ENCODE results near the gene AP5M1. TPM values are rescaled to one million over a fixed set of nuclear protein-coding genes. Genes with fewer than 3 reads are reported as not detected.

The AP5M1 gene
- total RNA-seq, 1 experiment from 2014 or later = 28.3 TPM

- Histone ChIP-seq H4K20me1 (ENCODE audit: insufficient read depth) (peaks cover 4% of the 10 kb centered on the region), H3K27me3 (ENCODE audit: insufficient read depth, low read depth) (no peaks in the 10 kb centered on the region), H3K4me2 (no peak overlapping the region), H3K4me3 (no peak overlapping the region), H2AFZ (no peak overlapping the region), H3K27ac (no peak overlapping the region), H3K79me2 (ENCODE audit: low read depth) (peaks cover 36% of the 10 kb centered on the region), H3K36me3 (ENCODE audit: low read depth) (peaks cover 24% of the 10 kb centered on the region), H3K9me3 (ENCODE audit: insufficient read depth, low read depth) (no peaks in the 10 kb centered on the region), H3K4me1 (replicated peaks; ENCODE audit: insufficient read depth) (peaks cover 17% of the 10 kb centered on the region; the same call in 1 of the 2 replicates), H3F3A (ENCODE audit: insufficient read depth, low read depth) (no peaks in the 10 kb centered on the region), H3K9me2 (ENCODE audit: insufficient read depth) (no peaks in the 10 kb centered on the region)
- ChIA-PET CTCF (no interaction called here), POLR2A (ENCODE audit: unreplicated experiment) (no interaction called here)
- intact Hi-C loops (cut with micrococcal nuclease; ENCODE audit: unreplicated experiment) = no loop called here
- no TSS peak for BruUV-seq (replicated peaks)
- TF ChIP-seq EZH2 (IDR thresholded peaks at IDR 0.05; ENCODE audit: low read depth) = no peak
- TF ChIP-seq CTCF (conservative IDR thresholded peaks at IDR 0.05) = no peak
- DNase-seq = no peak
Measured at GRCh38 chr14:57275023-57275664, 6.4 kb downstream of the AP5M1 start.

- CTCF ChIA-PET = no interaction called here
- Histone ChIP-seq H3K79me2 (ENCODE audit: low read depth) (peaks cover 17% of the 10 kb centered on the region), H3K27me3 (ENCODE audit: insufficient read depth, low read depth) (no peaks in the 10 kb centered on the region), H3K4me1 (replicated peaks; ENCODE audit: insufficient read depth) (no peaks in the 10 kb centered on the region), H3K36me3 (ENCODE audit: low read depth) (peaks cover 25% of the 10 kb centered on the region), H3K4me2 (no peak overlapping the region), H3K9me3 (ENCODE audit: insufficient read depth, low read depth) (no peaks in the 10 kb centered on the region), H3K4me3 (no peak overlapping the region), H4K20me1 (ENCODE audit: insufficient read depth) (peaks cover 4% of the 10 kb centered on the region; the same call in 1 of the 2 replicates), H2AFZ (no peak overlapping the region), H3F3A (ENCODE audit: insufficient read depth, low read depth) (no peaks in the 10 kb centered on the region), H3K9me2 (ENCODE audit: insufficient read depth) (no peaks in the 10 kb centered on the region), H3K27ac (no peak overlapping the region)
- BruUV-seq (replicated peaks) = no TSS peak
- intact Hi-C loops (cut with micrococcal nuclease; ENCODE audit: unreplicated experiment) = no loop called here
- POLR2A ChIA-PET (ENCODE audit: unreplicated experiment) = no interaction called here
- no peak for DNase-seq
- TF ChIP-seq EZH2 (IDR thresholded peaks at IDR 0.05; ENCODE audit: low read depth) (no peak), CTCF (conservative IDR thresholded peaks at IDR 0.05) (no peak)
Measured at GRCh38 chr14:57277062-57277461, 8.3 kb downstream of the AP5M1 start.

GRCh38 chr14:57287745-57288144 lies 19.0 kb downstream of the AP5M1 start:
- intact Hi-C loops (cut with micrococcal nuclease; ENCODE audit: unreplicated experiment) = no loop called here
- Histone ChIP-seq H4K20me1 (ENCODE audit: insufficient read depth) (no peaks in the 10 kb centered on the region), H3K9me3 (ENCODE audit: insufficient read depth, low read depth) (no peaks in the 10 kb centered on the region), H2AFZ (no peak overlapping the region), H3K9me2 (ENCODE audit: insufficient read depth) (no peaks in the 10 kb centered on the region), H3K27ac (no peak overlapping the region), H3K79me2 (ENCODE audit: low read depth) (no peaks in the 10 kb centered on the region), H3K4me2 (no peak overlapping the region), H3F3A (ENCODE audit: insufficient read depth, low read depth) (peaks cover 3% of the 10 kb centered on the region; the same call in 1 of the 2 replicates), H3K36me3 (ENCODE audit: low read depth) (peaks cover 12% of the 10 kb centered on the region), H3K4me1 (replicated peaks; ENCODE audit: insufficient read depth) (peaks cover 12% of the 10 kb centered on the region), H3K27me3 (ENCODE audit: insufficient read depth, low read depth) (no peaks in the 10 kb centered on the region), H3K4me3 (no peak overlapping the region)
- no TSS peak for BruUV-seq (replicated peaks)
- TF ChIP-seq CTCF (conservative IDR thresholded peaks at IDR 0.05) (no peak), EZH2 (IDR thresholded peaks at IDR 0.05; ENCODE audit: low read depth) (no peak)
- ChIA-PET POLR2A (ENCODE audit: unreplicated experiment) (no interaction called here), CTCF (no interaction called here)
- no peak for DNase-seq

Data from PC-9 (cell line).